B cell (primary cell): ENCODE data around the gene PKP1. TPM values are rescaled to one million over a fixed set of nuclear protein-coding genes. Genes with fewer than 3 reads are reported as not detected.

Experiments
- ATAC-seq: fragments of 200-7000 bp; cut with Tn5 transposase; one replicate; pipeline ENCODE4 v1.10.0; 2021; ENCODE audit warnings: low read depth, mild to moderate bottlenecking, moderate number of reproducible peaks, moderate library complexity
- CTCF ChIA-PET: fragments of 350-600 bp; sonication (Branson Sonifier 250); formaldehyde crosslinking; loops from one replicate; lab custom pipeline; 2021; ENCODE audit warnings: antibody characterized with exemption, inconsistent platforms; lab: Charles Lee
- POLR2A ChIA-PET: fragments of 350-600 bp; sonication (Branson Sonifier 250); formaldehyde crosslinking; loops from one replicate; lab custom pipeline; 2021; ENCODE audit warnings: antibody characterized with exemption; lab: Charles Lee
- DNase-seq: peaks from one replicate; pipeline ENCODE4 v3.0.0; 2013
- H2AFZ ChIP-seq: 2 replicates; pipeline ENCODE4 v1.6.1; 2012; ENCODE audit warnings: mild to moderate bottlenecking, low read depth, low read length; ENCODE audit not compliant: insufficient read depth, poor library complexity, severe bottlenecking
- H3K27ac ChIP-seq, 2 donors: 1 replicate in 1 of 2; 2 replicates in 1 of 2; pipeline ENCODE4 v1.5.1; 2012 to 2013; ENCODE audit warnings: low read length in 2 of 2, mild to moderate bottlenecking in 2 of 2, moderate library complexity in 1 of 2
- H3K27me3 ChIP-seq, 4 experiments: fragments of 200-600 bp in 1 of 4; sonication (generic) in 1 of 4; replicated peaks in 1 of 4; 1 replicate in 2 of 4; 2 replicates in 2 of 4; pipeline versions ENCODE4 v1.6.1 to v1.7.0; 2013 to 2016; ENCODE audit warnings: low read length in 3 of 4, mild to moderate bottlenecking in 2 of 4, mixed read lengths in 1 of 4, moderate library complexity in 1 of 4; ENCODE audit not compliant: insufficient read depth in 4 of 4, control insufficient read depth in 3 of 4; ENCODE audit errors: control extremely low read depth in 1 of 4
- H3K36me3 ChIP-seq, 2 experiments: replicated peaks in 1 of 2; 1 replicate in 1 of 2; 2 replicates in 1 of 2; pipeline versions ENCODE4 v1.6.1 to v1.7.1; 2013; ENCODE audit warnings: low read length in 1 of 2; ENCODE audit not compliant: insufficient read depth in 2 of 2, control insufficient read depth in 1 of 2; ENCODE audit errors: control extremely low read depth in 1 of 2, extremely low read depth in 1 of 2
- H3K4me1 ChIP-seq, 2 donors: fragments of 200-600 bp in 1 of 2; sonication (generic) in 1 of 2; 1 replicate in 1 of 2; 2 replicates in 1 of 2; pipeline versions ENCODE4 v1.5.1 to v1.6.1; 2013 to 2017; ENCODE audit warnings: low read length in 2 of 2; ENCODE audit not compliant: control insufficient read depth in 2 of 2, insufficient read depth in 2 of 2
- H3K4me2 ChIP-seq: replicated peaks from 2 replicates; pipeline ENCODE3; 2012; ENCODE audit warnings: mild to moderate bottlenecking, low read depth, low read length; ENCODE audit not compliant: poor library complexity, severe bottlenecking
- H3K4me3 ChIP-seq, 5 experiments: fragments of 200-600 bp in 1 of 5; sonication (generic) in 1 of 5; 1 replicate in 3 of 5; 2 replicates in 2 of 5; pipeline versions ENCODE4 v1.5.1 to v1.7.0; 2011 to 2016; ENCODE audit warnings: low read length in 4 of 5, mild to moderate bottlenecking in 4 of 5, low read depth in 2 of 5, control low read depth in 1 of 5, moderate library complexity in 1 of 5; ENCODE audit not compliant: insufficient read depth in 1 of 5; ENCODE audit errors: control extremely low read depth in 1 of 5, extremely low read depth in 1 of 5
- H3K79me2 ChIP-seq: fragments of 200-600 bp; sonication (generic); one replicate; pipeline ENCODE4 v1.6.0; 2016; ENCODE audit warnings: low read length; ENCODE audit not compliant: control insufficient read depth, insufficient read depth
- H3K9ac ChIP-seq: fragments of 200-600 bp; sonication (generic); 2 replicates; pipeline ENCODE4 v1.6.1; 2017; ENCODE audit warnings: mild to moderate bottlenecking, low read length, moderate library complexity
- H3K9me3 ChIP-seq, 3 donors: one replicate each; pipeline versions ENCODE4 v1.6.1 to v1.7.1; 2013; ENCODE audit warnings: low read length in 2 of 3; ENCODE audit not compliant: control insufficient read depth in 2 of 3, insufficient read depth in 1 of 3; ENCODE audit errors: control extremely low read depth in 1 of 3
- H4K20me1 ChIP-seq: 2 replicates; pipeline ENCODE4 v1.6.0; 2012; ENCODE audit warnings: mild to moderate bottlenecking, low read length; ENCODE audit not compliant: insufficient read depth, control insufficient read depth, poor library complexity, severe bottlenecking
- H3K27ac Mint-ChIP-seq: one replicate; pipeline ENCODE4 v1.8.0; 2021; ENCODE audit warnings: mixed read lengths
- H3K27me3 Mint-ChIP-seq: one replicate; pipeline ENCODE4 v1.8.0; 2021; ENCODE audit warnings: mixed read lengths
- H3K4me1 Mint-ChIP-seq: one replicate; pipeline ENCODE4 v1.8.0; 2021; ENCODE audit warnings: mixed read lengths
- H3K4me3 Mint-ChIP-seq: one replicate; pipeline ENCODE4 v1.8.0; 2021; ENCODE audit warnings: mixed read lengths
- H3K9me3 Mint-ChIP-seq: one replicate; pipeline ENCODE4 v1.8.0; 2022; ENCODE audit warnings: mixed read lengths; ENCODE audit not compliant: insufficient read depth
- EZH2 ChIP-seq: IDR thresholded peaks from 2 replicates; pipeline ENCODE4 v1.6.1; 2012; ENCODE audit warnings: borderline replicate concordance, low read depth, mild to moderate bottlenecking, moderate library complexity, low read length; ENCODE audit not compliant: insufficient read depth, poor library complexity, severe bottlenecking
- WGBS: methylation state at CpG from one replicate; pipeline ENCODE4 v1.1.5; 2013; ENCODE audit warnings: missing lambda C conversion rate; ENCODE audit not compliant: insufficient coverage; 5-methylcytosine and 5-hydroxymethylcytosine counted together
- intact Hi-C: fragments of 100-400 bp; cut with micrococcal nuclease; formaldehyde crosslinking; loops from one replicate; pipeline ENCODE4 v1.10.0; 2022
- polyA plus RNA-seq: library from polyadenylated mRNA; depleted of rRNA; stranded (reverse); fragments of >200 nt; gene quantifications from 2 replicates; pipeline ENCODE4 v1.2.3, GENCODE V29; 2012
- total RNA-seq, 2 donors: library from RNA; stranded (reverse); fragments of 120-200 nt in 1 of 2; gene quantifications; 1 replicate in 1 of 2; 2 replicates in 1 of 2; pipeline versions ENCODE4 v1.2.3 to v1.2.4, GENCODE V29; 2013 to 2022
- TF ChIP-seq, protein P1 (sequence below): fragments of 200-600 bp; IDR thresholded peaks from one replicate; pipeline ENCODE4 v1.8.0; 2022; ENCODE audit warnings: antibody characterized with exemption, mild to moderate bottlenecking

PKP1 gene
- total and polyA plus RNA-seq, 2 donors (not counting 1 experiment from before 2014, with no cell fraction given): not detected

- 87% methylated on average over 4 of the region's 4 CpGs for WGBS
- Mint-ChIP-seq H3K27me3 (peaks cover 21% of the 10 kb centered on the region), H3K9me3 (no peaks in the 10 kb centered on the region), H3K4me3 (no peak overlapping the region), H3K27ac (no peak overlapping the region), H3K4me1 (no peaks in the 10 kb centered on the region)
- DNase-seq (no peak), ATAC-seq (no peak)
- no peak overlapping the region for H3K9ac ChIP-seq
- H3K79me2 ChIP-seq: no peaks in the 10 kb centered on the region
- H3K4me2 ChIP-seq: no peak overlapping the region
- no peaks in the 10 kb centered on the region for H3K9me3 ChIP-seq
- H4K20me1 ChIP-seq: no peaks in the 10 kb centered on the region
- ChIA-PET POLR2A (no interaction called here), CTCF (no interaction called here)
- H3K27ac ChIP-seq: no peak overlapping the region
- H3K36me3 ChIP-seq: no peaks in the 10 kb centered on the region
- intact Hi-C loops: no loop called here
- no peaks in the 10 kb centered on the region for H3K4me1 ChIP-seq
- H3K27me3 ChIP-seq: peaks cover 0 to 11% (median 6%) of the 10 kb centered on the region in 4 experiments
- no peak for TF ChIP-seq EZH2
- TF ChIP-seq, protein P1, sequence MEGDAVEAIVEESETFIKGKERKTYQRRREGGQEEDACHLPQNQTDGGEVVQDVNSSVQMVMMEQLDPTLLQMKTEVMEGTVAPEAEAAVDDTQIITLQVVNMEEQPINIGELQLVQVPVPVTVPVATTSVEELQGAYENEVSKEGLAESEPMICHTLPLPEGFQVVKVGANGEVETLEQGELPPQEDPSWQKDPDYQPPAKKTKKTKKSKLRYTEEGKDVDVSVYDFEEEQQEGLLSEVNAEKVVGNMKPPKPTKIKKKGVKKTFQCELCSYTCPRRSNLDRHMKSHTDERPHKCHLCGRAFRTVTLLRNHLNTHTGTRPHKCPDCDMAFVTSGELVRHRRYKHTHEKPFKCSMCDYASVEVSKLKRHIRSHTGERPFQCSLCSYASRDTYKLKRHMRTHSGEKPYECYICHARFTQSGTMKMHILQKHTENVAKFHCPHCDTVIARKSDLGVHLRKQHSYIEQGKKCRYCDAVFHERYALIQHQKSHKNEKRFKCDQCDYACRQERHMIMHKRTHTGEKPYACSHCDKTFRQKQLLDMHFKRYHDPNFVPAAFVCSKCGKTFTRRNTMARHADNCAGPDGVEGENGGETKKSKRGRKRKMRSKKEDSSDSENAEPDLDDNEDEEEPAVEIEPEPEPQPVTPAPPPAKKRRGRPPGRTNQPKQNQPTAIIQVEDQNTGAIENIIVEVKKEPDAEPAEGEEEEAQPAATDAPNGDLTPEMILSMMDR: no peak
- H3K4me3 ChIP-seq: no peak overlapping the region
- H2AFZ ChIP-seq: no peak overlapping the region
Observed at GRCh38 chr1:201277441-201277840, 5.9 kb upstream of the PKP1 start.

DNA sequence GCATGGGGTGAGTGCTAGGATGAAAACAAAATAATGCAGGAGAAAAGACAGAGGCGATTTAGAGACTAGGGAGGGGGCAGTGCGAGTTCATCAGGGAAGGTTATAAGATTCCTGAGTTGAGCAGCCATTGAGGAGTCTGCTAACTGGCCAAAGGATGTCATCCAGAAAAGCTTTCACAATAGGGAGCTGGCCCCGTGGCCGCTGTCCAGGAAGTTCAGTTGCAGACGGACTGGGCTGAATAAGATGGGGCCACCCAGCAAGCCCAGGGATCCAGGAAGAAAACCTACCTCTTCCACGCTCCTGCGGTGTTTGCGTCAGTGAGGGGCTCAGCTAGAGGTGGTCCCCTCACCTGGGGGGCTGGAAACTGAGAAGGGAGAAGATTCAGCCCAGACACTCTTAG lies 4.0 kb upstream of the PKP1 start:
- H3K4me3 Mint-ChIP-seq: no peak overlapping the region
- no peak for DNase-seq
- Histone ChIP-seq H3K9ac (no peak overlapping the region), H3K4me1 (no peaks in the 10 kb centered on the region), H2AFZ (no peak overlapping the region), H4K20me1 (no peaks in the 10 kb centered on the region), H3K36me3 (no peaks in the 10 kb centered on the region), H3K79me2 (no peaks in the 10 kb centered on the region), H3K4me3 (no peak overlapping the region), H3K27ac (no peak overlapping the region), H3K4me2 (no peak overlapping the region), H3K27me3 (peaks cover 0 to 21% (median 9%) of the 10 kb centered on the region in 4 experiments), H3K9me3 (peaks cover 0 to 3% (median 0%) of the 10 kb centered on the region in 3 donors)
- no peaks in the 10 kb centered on the region for H3K9me3 Mint-ChIP-seq
- ATAC-seq: no peak
- no peak overlapping the region for H3K27ac Mint-ChIP-seq
- H3K4me1 Mint-ChIP-seq: peaks cover 1% of the 10 kb centered on the region
- WGBS: 69% methylated on average over 3 of the region's 8 CpGs
- ChIA-PET POLR2A (no interaction called here), CTCF (no interaction called here)
- intact Hi-C loops: no loop called here
- TF ChIP-seq, protein P1: no peak
- TF ChIP-seq EZH2: no peak
- H3K27me3 Mint-ChIP-seq: peaks cover 28% of the 10 kb centered on the region
